Uterus (tissue), 2 donors: ENCODE measurements around the gene GYG1.

Source experiments
- CTCF ChIP-seq, 4 experiments: fragments of 200-600 bp in 2 of 4; fragments of 450-650 bp in 2 of 4; sonication (generic) in 2 of 4; IDR thresholded peaks; one replicate each; pipeline ENCODE4 v1.5.1; 2016 to 2019; ENCODE audit warnings: antibody characterized with exemption in 4 of 4, mild to moderate bottlenecking in 2 of 4, moderate library complexity in 1 of 4
- POLR2A ChIP-seq, 2 donors: fragments of 450-650 bp; IDR thresholded peaks; one replicate each; pipeline ENCODE4 v1.6.1; 2016; ENCODE audit warnings: antibody characterized with exemption in 2 of 2, mild to moderate bottlenecking in 1 of 2, moderate library complexity in 1 of 2

GRCh38 chr3:149018247-149018646 is 26.9 kb downstream of the GYG1 start:
- TF ChIP-seq CTCF (IDR thresholded peaks at IDR 0.05) (no peak), POLR2A (IDR thresholded peaks at IDR 0.05) (no peak)
